ENCODE results near the gene CDK2AP2.
A peak's percentile ranks its signal among the peaks of the same experiment; 100 is the strongest.
"Not testable (repeated sequence)": the region's sequence is repeated elsewhere in the genome, so short reads cannot be mapped to it uniquely, and the experiment has no call there.

The CDK2AP2 gene

GRCh38 chr11:67492069-67492727, 15.8 kb downstream of the CDK2AP2 start:
- Mint-ChIP-seq H3K36me3 (ENCODE audit: low read depth) (peaks cover 87% of the 10 kb centered on the region), H3K4me1 (ENCODE audit: low read depth) (peaks cover 31% of the 10 kb centered on the region), H3K9me3 (peaks cover 2% of the 10 kb centered on the region), H3K27ac (peak overlapping the region; percentile 66), H3K4me3 (no peak overlapping the region), H3K27me3 (no peaks in the 10 kb centered on the region)
- no peak for DNase-seq

- H3K27ac Mint-ChIP-seq, result peak overlapping the region; percentile 93
- H3K36me3 Mint-ChIP-seq (ENCODE audit: low read depth), result peaks cover 88% of the 10 kb centered on the region
- no peak for DNase-seq
- H3K27me3 Mint-ChIP-seq, result no peaks in the 10 kb centered on the region
- peaks cover 39% of the 10 kb centered on the region for H3K4me1 Mint-ChIP-seq (ENCODE audit: low read depth)
- peaks cover 2% of the 10 kb centered on the region for H3K9me3 Mint-ChIP-seq
- H3K4me3 Mint-ChIP-seq, result no peak overlapping the region
Observed at GRCh38 chr11:67491276-67492068, 16.5 kb downstream of the CDK2AP2 start.

DNA sequence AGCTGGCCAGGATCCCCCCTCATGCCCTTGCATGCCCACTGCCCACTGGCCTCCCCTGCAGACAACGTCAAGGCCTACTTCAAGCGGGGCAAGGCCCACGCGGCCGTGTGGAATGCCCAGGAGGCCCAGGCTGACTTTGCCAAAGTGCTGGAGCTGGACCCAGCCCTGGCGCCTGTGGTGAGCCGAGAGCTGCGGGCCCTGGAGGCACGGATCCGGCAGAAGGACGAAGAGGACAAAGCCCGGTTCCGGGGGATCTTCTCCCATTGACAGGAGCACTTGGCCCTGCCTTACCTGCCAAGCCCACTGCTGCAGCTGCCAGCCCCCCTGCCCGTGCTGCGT, 17.3 kb downstream of the CDK2AP2 start:
- peaks cover 46% of the 10 kb centered on the region for H3K4me1 Mint-ChIP-seq (ENCODE audit: low read depth)
- DNase-seq, result no peak
- H3K36me3 Mint-ChIP-seq (ENCODE audit: low read depth), result peaks cover 88% of the 10 kb centered on the region
- H3K9me3 Mint-ChIP-seq, result peaks cover 2% of the 10 kb centered on the region
- H3K4me3 Mint-ChIP-seq, result no peak overlapping the region
- peak overlapping the region; percentile 93 for H3K27ac Mint-ChIP-seq
- H3K27me3 Mint-ChIP-seq, result no peaks in the 10 kb centered on the region

DNA sequence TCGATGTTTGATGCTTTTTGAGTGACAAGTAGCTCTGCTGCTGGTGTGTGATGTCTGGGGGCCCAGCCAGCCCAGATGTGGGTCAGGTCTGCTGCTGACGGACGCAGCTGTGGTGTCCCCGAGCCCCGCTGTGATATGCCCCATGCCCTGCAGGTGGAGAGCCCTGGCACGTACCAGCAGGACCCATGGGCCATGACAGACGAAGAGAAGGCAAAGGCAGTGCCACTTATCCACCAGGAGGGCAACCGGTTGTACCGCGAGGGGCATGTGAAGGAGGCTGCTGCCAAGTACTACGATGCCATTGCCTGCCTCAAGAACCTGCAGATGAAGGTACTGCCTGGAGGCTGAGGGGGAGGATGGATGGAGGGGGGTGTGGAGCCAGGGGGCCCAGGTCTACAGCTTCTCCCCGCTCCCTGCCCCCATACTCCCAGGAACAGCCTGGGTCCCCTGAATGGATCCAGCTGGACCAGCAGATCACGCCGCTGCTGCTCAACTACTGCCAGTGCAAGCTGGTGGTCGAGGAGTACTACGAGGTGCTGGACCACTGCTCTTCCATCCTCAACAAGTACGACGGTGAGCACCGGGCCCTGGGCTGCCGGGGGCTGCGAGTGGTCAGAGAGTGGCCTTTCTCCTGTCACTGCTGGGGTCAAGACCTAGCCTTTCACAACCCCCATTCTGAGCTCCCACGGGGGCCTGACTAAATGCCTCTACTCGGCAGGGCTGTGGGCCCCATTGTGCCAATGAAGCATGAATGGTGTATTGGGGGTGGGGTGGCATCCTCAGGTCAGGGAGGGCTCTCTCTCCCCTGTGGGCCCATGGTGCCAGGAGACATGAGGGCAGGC, 17.9 kb downstream of the CDK2AP2 start:
- Mint-ChIP-seq H3K27me3 (no peaks in the 10 kb centered on the region), H3K9me3 (peaks cover 2% of the 10 kb centered on the region), H3K4me3 (peak overlapping the region; percentile 35), H3K4me1 (ENCODE audit: low read depth) (peaks cover 48% of the 10 kb centered on the region), H3K27ac (peak overlapping the region; percentile 93), H3K36me3 (ENCODE audit: low read depth) (peaks cover 84% of the 10 kb centered on the region)
- DNase-seq, result no peak

DNA sequence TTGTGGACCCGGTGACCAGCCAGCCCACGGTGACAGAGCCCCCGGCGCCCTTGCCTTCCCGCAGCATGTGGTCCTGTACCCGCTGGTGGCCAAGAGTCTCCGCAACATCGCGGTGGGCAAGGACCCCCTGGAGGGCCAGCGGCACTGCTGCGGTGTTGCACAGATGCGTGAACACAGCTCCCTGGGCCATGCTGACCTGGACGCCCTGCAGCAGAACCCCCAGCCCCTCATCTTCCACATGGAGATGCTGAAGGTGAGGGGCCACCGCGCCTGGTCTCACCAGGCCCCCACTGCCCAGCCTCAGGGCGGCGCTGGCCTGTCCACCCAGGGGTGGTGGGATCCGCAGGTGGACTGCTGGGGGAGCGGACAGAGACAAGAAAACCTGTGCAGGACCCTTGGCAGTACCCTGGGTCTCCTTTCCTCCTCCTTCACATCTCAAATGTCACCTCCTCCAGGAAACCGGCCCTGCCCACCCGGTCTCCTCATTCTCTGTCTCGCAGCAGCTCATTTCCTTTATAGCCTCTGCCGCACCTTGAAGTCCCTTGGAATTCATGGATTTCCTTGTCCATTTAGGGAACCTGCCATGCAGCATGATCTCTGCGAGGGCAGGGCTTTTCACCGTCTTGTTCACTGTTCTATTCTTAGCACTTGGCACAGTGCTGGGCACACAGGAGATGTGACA, 18.6 kb downstream of the CDK2AP2 start:
- Mint-ChIP-seq H3K27me3 (no peaks in the 10 kb centered on the region), H3K4me3 (peak overlapping the region; percentile 85), H3K4me1 (ENCODE audit: low read depth) (peaks cover 56% of the 10 kb centered on the region), H3K27ac (peak overlapping the region; percentile 99), H3K9me3 (peaks cover 2% of the 10 kb centered on the region), H3K36me3 (ENCODE audit: low read depth) (peaks cover 85% of the 10 kb centered on the region)
- DNase-seq, result no peak

DNA sequence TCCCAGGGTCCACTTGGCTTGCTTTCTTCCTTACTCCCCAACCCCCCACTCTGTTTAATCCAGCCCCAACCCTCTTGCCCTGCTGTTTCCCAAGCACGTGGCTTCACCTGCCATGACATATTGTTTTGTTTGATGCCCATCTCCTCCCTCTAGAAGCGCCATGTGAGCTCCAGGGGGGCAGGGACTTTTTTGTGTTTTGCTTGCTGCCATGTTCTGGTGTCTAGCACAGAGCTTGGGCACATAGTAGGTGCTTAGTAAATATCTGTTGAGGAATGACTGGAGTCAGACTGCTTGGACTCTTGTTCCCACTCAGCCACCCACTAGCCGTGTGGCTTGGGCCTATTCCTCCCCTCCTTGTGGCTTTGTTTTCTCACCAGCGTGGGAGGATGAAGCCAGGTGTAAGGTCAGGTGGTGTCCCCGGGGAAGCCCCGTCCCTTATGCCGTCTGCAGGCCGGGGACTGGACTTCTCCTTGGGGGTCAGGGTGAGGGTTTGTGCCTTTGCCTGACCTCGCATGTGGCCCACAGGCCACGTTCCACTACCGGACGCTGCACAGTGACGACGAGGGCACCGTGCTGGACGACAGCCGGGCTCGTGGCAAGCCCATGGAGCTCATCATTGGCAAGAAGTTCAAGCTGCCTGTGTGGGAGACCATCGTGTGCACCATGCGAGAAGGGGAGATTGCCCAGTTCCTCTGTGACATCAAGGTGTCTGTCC, 21.3 kb downstream of the CDK2AP2 start:
- H3K9me3 Mint-ChIP-seq, result peaks cover 2% of the 10 kb centered on the region
- peak overlapping the region; percentile 99 for H3K27ac Mint-ChIP-seq
- no peaks in the 10 kb centered on the region for H3K27me3 Mint-ChIP-seq
- peak overlapping the region; percentile 85 for H3K4me3 Mint-ChIP-seq
- DNase-seq, result peak; percentile 69
- H3K4me1 Mint-ChIP-seq (ENCODE audit: low read depth), result peaks cover 76% of the 10 kb centered on the region
- peaks cover 81% of the 10 kb centered on the region for H3K36me3 Mint-ChIP-seq (ENCODE audit: low read depth)

GRCh38 chr11:67485873-67486361, 22.0 kb downstream of the CDK2AP2 start:
- H3K36me3 Mint-ChIP-seq (ENCODE audit: low read depth), result peaks cover 74% of the 10 kb centered on the region

GRCh38 chr11:67484847-67485311, 23.1 kb downstream of the CDK2AP2 start:
- H3K27me3 Mint-ChIP-seq, result no peaks in the 10 kb centered on the region
- H3K4me1 Mint-ChIP-seq (ENCODE audit: low read depth), result peaks cover 69% of the 10 kb centered on the region
- H3K9me3 Mint-ChIP-seq, result peaks cover 2% of the 10 kb centered on the region
- peak overlapping the region; percentile 85 for H3K4me3 Mint-ChIP-seq
- peak; percentile 80 for DNase-seq
- peak overlapping the region; percentile 99 for H3K27ac Mint-ChIP-seq
- peaks cover 64% of the 10 kb centered on the region for H3K36me3 Mint-ChIP-seq (ENCODE audit: low read depth)

More at GRCh38 chr11:67485873-67486361, 22.0 kb downstream of the CDK2AP2 start:
- not testable (repeated sequence) for H3K27me3 Mint-ChIP-seq, H3K9me3 Mint-ChIP-seq
- Mint-ChIP-seq H3K4me3 (peak overlapping the region; percentile 85), H3K27ac (peak overlapping the region; percentile 99), H3K4me1 (ENCODE audit: low read depth) (peaks cover 74% of the 10 kb centered on the region)
- DNase-seq, result peak; percentile 62

- H3K27ac Mint-ChIP-seq, result peak overlapping the region; percentile 99
- peaks cover 2% of the 10 kb centered on the region for H3K9me3 Mint-ChIP-seq
- H3K36me3 Mint-ChIP-seq (ENCODE audit: low read depth), result peaks cover 57% of the 10 kb centered on the region
- H3K27me3 Mint-ChIP-seq, result no peaks in the 10 kb centered on the region
- H3K4me3 Mint-ChIP-seq, result peak overlapping the region; percentile 85
- H3K4me1 Mint-ChIP-seq (ENCODE audit: low read depth), result peaks cover 63% of the 10 kb centered on the region
- DNase-seq, result peak; percentile 73
Observed at GRCh38 chr11:67483831-67484665, 23.9 kb downstream of the CDK2AP2 start.

DNA sequence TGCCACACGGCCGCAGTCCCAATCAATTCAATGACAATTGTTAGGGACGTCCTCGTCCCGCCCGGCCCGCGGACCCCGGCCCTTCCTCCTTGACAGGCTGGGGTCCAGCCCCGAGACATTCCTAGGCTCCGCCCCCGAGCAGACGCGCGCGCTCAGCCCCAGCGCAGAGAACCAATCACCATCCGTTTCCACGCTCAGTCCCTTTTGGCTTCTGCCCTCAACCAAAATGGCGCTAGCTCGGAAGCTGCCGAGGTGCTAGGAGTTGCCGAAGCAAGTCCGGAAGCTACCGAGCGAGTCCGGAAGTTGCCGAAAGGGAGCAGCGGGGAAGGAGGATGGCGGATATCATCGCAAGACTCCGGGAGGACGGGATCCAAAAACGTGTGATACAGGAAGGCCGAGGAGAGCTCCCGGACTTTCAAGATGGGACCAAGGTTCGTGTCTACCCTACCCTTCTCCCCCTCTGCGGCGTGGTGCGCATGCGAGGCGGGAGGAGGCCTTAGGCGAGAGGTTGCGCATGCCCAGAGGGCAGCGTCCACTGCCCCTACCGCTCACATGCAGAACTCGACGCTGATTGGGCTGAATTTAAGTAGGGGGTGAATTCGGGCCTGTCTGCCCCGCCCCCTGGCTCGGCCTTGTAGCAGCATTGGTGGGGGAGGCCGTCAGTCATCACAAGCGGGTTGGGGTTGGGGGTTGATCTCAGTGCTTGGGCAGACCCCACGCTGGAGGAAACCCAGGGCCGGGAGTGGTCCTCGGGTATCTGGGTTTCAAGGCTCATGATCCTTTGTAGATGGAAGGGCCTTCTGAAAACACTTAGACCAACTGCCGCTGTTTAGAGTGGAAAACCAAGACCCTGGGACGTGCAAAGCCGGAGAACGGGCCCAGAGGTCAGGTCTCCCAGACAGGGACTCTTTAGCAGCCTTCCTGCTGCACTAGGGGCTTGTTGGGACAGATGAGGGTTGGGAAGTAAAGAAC, 24.8 kb downstream of the CDK2AP2 start, which contains the start of gene AIP:
Gene AIP, plus strand, starts transcription at position 200 of the 972 bp plus-strand sequence. Its CDS starts 133 bp downstream, at position 333.
- Mint-ChIP-seq H3K4me1 (ENCODE audit: low read depth) (peaks cover 53% of the 10 kb centered on the region), H3K9me3 (peaks cover 2% of the 10 kb centered on the region), H3K27me3 (no peaks in the 10 kb centered on the region), H3K36me3 (ENCODE audit: low read depth) (peaks cover 48% of the 10 kb centered on the region), H3K4me3 (peak within 1 kb of the TSS; percentile 85), H3K27ac (peak within 1 kb of the TSS; percentile 99)
- peak; percentile 97 for DNase-seq

DNA sequence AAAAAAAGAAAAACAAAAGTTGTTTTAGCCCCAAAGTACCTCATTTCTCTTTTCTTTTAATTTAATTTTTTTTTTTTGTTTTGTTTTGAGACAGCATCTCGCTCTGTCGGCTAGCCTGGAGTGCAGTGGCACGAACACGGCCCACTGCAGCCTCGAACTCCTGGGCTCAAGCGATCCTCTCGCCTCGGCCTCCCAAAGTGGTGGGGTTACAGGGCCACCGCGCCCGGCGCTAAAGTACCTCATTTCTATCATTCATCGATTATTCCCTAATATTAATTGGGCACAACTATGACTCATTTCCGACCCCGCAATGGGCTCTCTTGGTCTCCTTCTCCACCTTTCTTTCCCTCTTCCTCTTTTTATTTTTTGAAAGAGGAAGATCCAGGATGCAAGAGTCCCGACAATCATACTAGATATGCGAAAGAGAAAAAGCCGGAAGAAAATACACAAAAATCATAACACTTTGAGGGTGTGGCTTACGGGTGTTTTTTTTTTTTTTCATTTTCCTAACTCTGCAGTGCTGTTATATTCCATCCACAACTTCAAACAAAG, 25.6 kb downstream of the CDK2AP2 start:
- Mint-ChIP-seq H3K4me3 (peak overlapping the region; percentile 85), H3K36me3 (ENCODE audit: low read depth) (peaks cover 40% of the 10 kb centered on the region), H3K27me3 (no peaks in the 10 kb centered on the region), H3K9me3 (no peaks in the 10 kb centered on the region), H3K27ac (peak overlapping the region; percentile 99), H3K4me1 (ENCODE audit: low read depth) (peaks cover 46% of the 10 kb centered on the region)
- no peak for DNase-seq
